ENCODE data around the gene KCTD11.

Gene KCTD11

GRCh38 chr17:7380321-7380720 is 28.4 kb downstream of the KCTD11 start:
- DNase-seq = no peak

- DNase-seq = no peak
Observed at GRCh38 chr17:7380855-7381683, 29.1 kb downstream of the KCTD11 start, which contains the start of gene TNK1. TSS of gene TNK1 (plus strand) at chr17:7381089. CDS start at chr17:7382927, 1,838 bp downstream.

GRCh38 chr17:7382901-7383300 is 30.9 kb downstream of the KCTD11 start:
- no peak for DNase-seq

- DNase-seq = no peak
Observed at GRCh38 chr17:7383371-7383741, 31.4 kb downstream of the KCTD11 start.

- peak; percentile 78 for DNase-seq
Observed at GRCh38 chr17:7383742-7384488, 32.0 kb downstream of the KCTD11 start.

GRCh38 chr17:7384489-7385081 is 32.6 kb downstream of the KCTD11 start:
- DNase-seq = no peak

GRCh38 chr17:7388856-7389255 is 36.9 kb downstream of the KCTD11 start:
- DNase-seq = no peak

- DNase-seq = no peak
Observed at GRCh38 chr17:7389924-7390910, 38.3 kb downstream of the KCTD11 start.

GRCh38 chr17:7391307-7391706 is 39.3 kb downstream of the KCTD11 start:
- no peak for DNase-seq

- DNase-seq = no peak
Observed at GRCh38 chr17:7392696-7393612, 41.0 kb downstream of the KCTD11 start.

GRCh38 chr17:7393613-7394451 is 41.9 kb downstream of the KCTD11 start:
- no peak for DNase-seq

- DNase-seq = peak; percentile 91
Observed at GRCh38 chr17:7394452-7395191, 42.7 kb downstream of the KCTD11 start, which contains the start of gene PLSCR3. TSS of gene PLSCR3 (minus strand) at chr17:7394525. CDS start at chr17:7394110, 415 bp downstream.

- DNase-seq = peak; percentile 26
Observed at GRCh38 chr17:7396147-7396546, 44.2 kb downstream of the KCTD11 start.

- DNase-seq = peak; percentile 18
Observed at GRCh38 chr17:7398612-7399011, 46.6 kb downstream of the KCTD11 start.

GRCh38 chr17:7403043-7403726 is 51.2 kb downstream of the KCTD11 start:
- no peak for DNase-seq

GRCh38 chr17:7403727-7403976 is 51.7 kb downstream of the KCTD11 start:
- DNase-seq = no peak

- DNase-seq = peak; percentile 99
Observed at GRCh38 chr17:7403977-7404736, 52.2 kb downstream of the KCTD11 start, which contains the start of gene TMEM256. TSS of gene TMEM256 (minus strand) at chr17:7404097. CDS start at chr17:7404084, 13 bp downstream.
